H9 (cell line): ENCODE data around the gene CALHM4. TPM values are rescaled to one million over a fixed set of nuclear protein-coding genes. Genes with fewer than 3 reads are reported as not detected.

Experiments
- DNase-seq: peaks from one replicate; pipeline ENCODE4 v3.0.0-alpha.2; 2017
- H2AFZ ChIP-seq: one replicate; pipeline ENCODE4 v1.6.1; 2013; ENCODE audit warnings: mild to moderate bottlenecking, low read length, control low read depth, moderate library complexity
- H2AK5ac ChIP-seq: 2 replicates; pipeline ENCODE4 v1.6.1; 2013; ENCODE audit warnings: low read length, control low read depth, mixed read lengths; ENCODE audit not compliant: insufficient read length
- H2BK120ac ChIP-seq: one replicate; pipeline ENCODE4 v1.6.1; 2013; ENCODE audit warnings: low read depth, mild to moderate bottlenecking, low read length, control low read depth, inconsistent platforms; ENCODE audit not compliant: poor library complexity, severe bottlenecking
- H2BK12ac ChIP-seq: 2 replicates; pipeline ENCODE4 v1.6.1; 2013; ENCODE audit warnings: low read length, control low read depth, mixed read lengths, low read depth; ENCODE audit not compliant: insufficient read length
- H2BK15ac ChIP-seq: 2 replicates; pipeline ENCODE4 v1.6.1; 2013; ENCODE audit warnings: low read depth, low read length, control low read depth
- H2BK20ac ChIP-seq: one replicate; pipeline ENCODE4 v1.6.1; 2013; ENCODE audit warnings: low read depth, mild to moderate bottlenecking, low read length, control low read depth, inconsistent platforms; ENCODE audit not compliant: poor library complexity, severe bottlenecking
- H2BK5ac ChIP-seq: 2 replicates; pipeline ENCODE4 v1.6.1; 2013; ENCODE audit warnings: low read length, control low read depth, mixed read lengths; ENCODE audit not compliant: insufficient read length
- H3K14ac ChIP-seq: 2 replicates; pipeline ENCODE4 v1.6.1; 2013; ENCODE audit warnings: low read length, control low read depth; ENCODE audit not compliant: insufficient read depth
- H3K18ac ChIP-seq: 2 replicates; pipeline ENCODE4 v1.6.1; 2013; ENCODE audit warnings: low read depth, mild to moderate bottlenecking, mixed read lengths, low read length, control low read depth; ENCODE audit not compliant: insufficient read length
- H3K23ac ChIP-seq: 2 replicates; pipeline ENCODE4 v1.6.1; 2013; ENCODE audit warnings: low read length, control low read depth, mixed read lengths, low read depth; ENCODE audit not compliant: insufficient read length
- H3K23me2 ChIP-seq: 2 replicates; pipeline ENCODE4 v1.6.1; 2013; ENCODE audit warnings: low read depth, mild to moderate bottlenecking, mixed read lengths, low read length, control low read depth; ENCODE audit not compliant: insufficient read length, poor library complexity, severe bottlenecking
- H3K27ac ChIP-seq: 2 replicates; pipeline ENCODE4 v1.5.1; 2013; ENCODE audit warnings: low read length, control low read depth, mixed read lengths, low read depth; ENCODE audit not compliant: insufficient read length
- H3K27me3 ChIP-seq: 2 replicates; pipeline ENCODE4 v1.6.1; 2013; ENCODE audit warnings: low read length, control low read depth, inconsistent platforms; ENCODE audit not compliant: insufficient read depth
- H3K4ac ChIP-seq: 2 replicates; pipeline ENCODE4 v1.6.1; 2013; ENCODE audit warnings: low read depth, mild to moderate bottlenecking, control low read depth, inconsistent platforms, low read length, moderate library complexity
- H3K4me1 ChIP-seq: 2 replicates; pipeline ENCODE4 v1.6.1; 2013; ENCODE audit warnings: low read length, control low read depth, inconsistent platforms; ENCODE audit not compliant: insufficient read depth
- H3K4me2 ChIP-seq: 2 replicates; pipeline ENCODE4 v1.6.1; 2013; ENCODE audit warnings: low read length, control low read depth, mixed read lengths; ENCODE audit not compliant: insufficient read length, insufficient read depth
- H3K56ac ChIP-seq: 2 replicates; pipeline ENCODE4 v1.6.1; 2013; ENCODE audit warnings: low read depth, mild to moderate bottlenecking, mixed read lengths, low read length, control low read depth; ENCODE audit not compliant: insufficient read length
- H3K79me1 ChIP-seq: 2 replicates; pipeline ENCODE4 v1.6.1; 2013; ENCODE audit warnings: low read depth, mild to moderate bottlenecking, moderate library complexity, low read length, control low read depth, inconsistent platforms; ENCODE audit not compliant: insufficient read depth, poor library complexity, severe bottlenecking
- H3K79me2 ChIP-seq: 2 replicates; pipeline ENCODE4 v1.6.1; 2013; ENCODE audit warnings: low read length, control low read depth, inconsistent platforms; ENCODE audit not compliant: insufficient read depth
- H3K9ac ChIP-seq: 2 replicates; pipeline ENCODE4 v1.6.1; 2013; ENCODE audit warnings: low read length, control low read depth, mixed read lengths; ENCODE audit not compliant: insufficient read length; ENCODE audit errors: extremely low read depth
- H3K9me3 ChIP-seq: one replicate; pipeline ENCODE4 v1.6.1; 2013; ENCODE audit warnings: low read depth, low read length, inconsistent platforms; ENCODE audit not compliant: control insufficient read depth
- H3T11ph ChIP-seq: one replicate; pipeline ENCODE4 v1.6.1; 2013; ENCODE audit warnings: mild to moderate bottlenecking, low read length, control low read depth, inconsistent platforms
- H4K20me1 ChIP-seq: one replicate; pipeline ENCODE4 v1.6.1; 2013; ENCODE audit not compliant: control insufficient read depth, insufficient read length, insufficient read depth
- H4K5ac ChIP-seq: 2 replicates; pipeline ENCODE4 v1.6.1; 2013; ENCODE audit warnings: low read depth, mild to moderate bottlenecking, mixed read lengths, low read length, control low read depth; ENCODE audit not compliant: insufficient read length
- H4K8ac ChIP-seq: replicated peaks from 2 replicates; pipeline ENCODE4 v1.6.1; 2013; ENCODE audit warnings: low read length, control low read depth, mixed read lengths, low read depth; ENCODE audit not compliant: insufficient read length
- H4K91ac ChIP-seq: 2 replicates; pipeline ENCODE4 v1.6.1; 2013; ENCODE audit warnings: low read depth, mild to moderate bottlenecking, moderate library complexity, mixed read lengths, low read length, control low read depth; ENCODE audit not compliant: insufficient read length
- H3K27ac Mint-ChIP-seq, 3 experiments: 2 replicates in 2 of 3; 3 replicates in 1 of 3; pipeline ENCODE4 v1.8.0; 2020 to 2021; ENCODE audit warnings: mixed read lengths in 3 of 3, mild to moderate bottlenecking in 1 of 3, moderate library complexity in 1 of 3
- H3K27me3 Mint-ChIP-seq: 2 replicates; pipeline ENCODE4 v1.8.0; 2021; ENCODE audit warnings: low read depth, mild to moderate bottlenecking, moderate library complexity, mixed read lengths
- H3K36me3 Mint-ChIP-seq, 3 experiments: 2 replicates in 2 of 3; 3 replicates in 1 of 3; pipeline ENCODE4 v1.8.0; 2020 to 2021; ENCODE audit warnings: low read depth in 3 of 3, mixed read lengths in 3 of 3; ENCODE audit not compliant: insufficient read depth in 1 of 3
- H3K4me1 Mint-ChIP-seq, 2 experiments: 2 replicates each; pipeline ENCODE4 v1.8.0; 2020; ENCODE audit warnings: mixed read lengths in 2 of 2
- H3K4me3 Mint-ChIP-seq, 2 experiments: 2 replicates in 1 of 2; 3 replicates in 1 of 2; pipeline ENCODE4 v1.8.0; 2020 to 2021; ENCODE audit warnings: mild to moderate bottlenecking in 2 of 2, mixed read lengths in 2 of 2, moderate library complexity in 1 of 2
- H3K9me3 Mint-ChIP-seq, 2 experiments: 2 replicates in 1 of 2; 3 replicates in 1 of 2; pipeline ENCODE4 v1.8.0; 2020; ENCODE audit warnings: mild to moderate bottlenecking in 2 of 2, mixed read lengths in 2 of 2, moderate library complexity in 1 of 2
- CTCF ChIP-seq: fragments of 200-600 bp; sonication (generic); conservative IDR thresholded peaks from 3 replicates; pipeline ENCODE4 v1.8.0; 2021; ENCODE audit warnings: antibody characterized with exemption, mild to moderate bottlenecking
- WGBS: extraction: QIAGEN DNeasy Blood & Tissue Kit; methylation state at CpG from one replicate; pipeline ENCODE4 v1.1.7; 2013; ENCODE audit warnings: missing lambda C conversion rate, low lambda C conversion rate, mixed read lengths; ENCODE audit not compliant: insufficient read length; ENCODE audit errors: extremely low coverage; 5-methylcytosine and 5-hydroxymethylcytosine counted together
- total RNA-seq: library from RNA; stranded (reverse); gene quantifications from 2 replicates; pipeline ENCODE4 v1.2.1, GENCODE V29; 2021

The CALHM4 gene
- total RNA-seq, 1 experiment from 2014 or later = not detected

GRCh38 chr6:116547358-116547757 lies 6.2 kb upstream of the CALHM4 start:
- Histone ChIP-seq H2AK5ac (no peak overlapping the region), H2AFZ (no peak overlapping the region), H2BK20ac (no peak overlapping the region), H2BK12ac (no peak overlapping the region), H4K20me1 (no peaks in the 10 kb centered on the region), H3K27me3 (no peaks in the 10 kb centered on the region), H3K4me2 (no peak overlapping the region), H2BK15ac (no peak overlapping the region), H3K79me2 (no peaks in the 10 kb centered on the region), H3T11ph (no peak overlapping the region), H3K9me3 (no peaks in the 10 kb centered on the region), H4K5ac (no peak overlapping the region), H2BK5ac (no peak overlapping the region), H3K4ac (no peak overlapping the region), H3K18ac (no peak overlapping the region), H4K91ac (no peak overlapping the region), H3K27ac (no peak overlapping the region), H3K4me1 (no peaks in the 10 kb centered on the region), H3K14ac (no peak overlapping the region), H2BK120ac (no peak overlapping the region), H3K79me1 (no peaks in the 10 kb centered on the region), H3K23me2 (no peaks in the 10 kb centered on the region), H3K56ac (no peak overlapping the region), H3K9ac (no peak overlapping the region), H4K8ac (no peak overlapping the region), H3K23ac (no peak overlapping the region)
- Mint-ChIP-seq H3K4me3 (no peak overlapping the region), H3K27ac (no peak overlapping the region), H3K4me1 (peaks cover 6 to 8% of the 10 kb centered on the region in 2 experiments; a peak in 3 of 4 replicates), H3K9me3 (no peaks in the 10 kb centered on the region), H3K27me3 (no peaks in the 10 kb centered on the region), H3K36me3 (no peaks in the 10 kb centered on the region)
- no CpG with 5 or more reads among the region's 6 CpGs for WGBS
- TF ChIP-seq CTCF = no peak
- DNase-seq = no peak
